GM10847 (cell line): ENCODE data around the gene ZHX3.

Experiments used
- POLR2A ChIP-seq: IDR thresholded peaks from 2 replicates; pipeline ENCODE4 v1.6.1; 2011; ENCODE audit not compliant: insufficient read length; ENCODE audit errors: extremely low read depth

ZHX3 gene

DNA sequence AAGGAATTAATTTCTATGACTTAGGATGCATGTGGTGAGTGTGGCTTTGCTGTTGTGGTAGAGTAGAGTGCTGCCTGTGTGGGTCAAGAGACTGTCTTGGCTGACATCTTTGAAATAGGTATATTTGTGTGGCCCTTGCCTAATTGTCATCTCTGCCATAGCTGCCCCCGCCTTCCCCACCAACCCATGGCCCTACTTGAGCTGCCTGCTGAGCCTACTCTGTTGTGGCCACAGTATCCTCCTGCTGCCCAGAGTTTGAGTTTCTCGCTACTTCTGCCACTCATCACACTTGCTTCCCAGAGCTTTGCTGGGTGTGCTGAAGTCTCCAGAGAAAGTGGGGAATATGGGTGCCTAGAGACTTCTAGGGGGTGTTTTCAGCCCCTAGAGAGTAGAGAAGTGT lies 172.2 kb downstream of the ZHX3 start:
- no peak for TF ChIP-seq POLR2A

DNA sequence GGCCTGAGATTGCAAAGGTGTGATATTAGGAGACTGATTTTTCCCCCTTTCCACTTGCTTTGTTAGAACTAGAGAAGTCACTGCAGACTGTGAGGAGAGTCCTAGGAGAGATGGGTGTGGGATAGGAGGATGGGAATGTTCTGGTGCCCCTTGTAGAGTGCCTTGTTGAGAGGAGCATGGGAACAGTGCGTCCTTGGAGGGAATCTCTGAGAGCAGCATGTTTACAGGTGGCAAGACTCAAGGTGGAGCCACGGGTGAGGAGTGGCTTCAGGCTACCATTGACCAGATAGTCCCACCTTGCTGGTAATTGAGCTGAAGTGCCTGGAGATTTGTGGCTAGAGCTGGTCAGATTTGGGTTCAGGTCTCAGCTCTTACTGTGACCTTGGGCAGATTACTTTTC lies 174.2 kb downstream of the ZHX3 start:
- TF ChIP-seq POLR2A, result no peak

DNA sequence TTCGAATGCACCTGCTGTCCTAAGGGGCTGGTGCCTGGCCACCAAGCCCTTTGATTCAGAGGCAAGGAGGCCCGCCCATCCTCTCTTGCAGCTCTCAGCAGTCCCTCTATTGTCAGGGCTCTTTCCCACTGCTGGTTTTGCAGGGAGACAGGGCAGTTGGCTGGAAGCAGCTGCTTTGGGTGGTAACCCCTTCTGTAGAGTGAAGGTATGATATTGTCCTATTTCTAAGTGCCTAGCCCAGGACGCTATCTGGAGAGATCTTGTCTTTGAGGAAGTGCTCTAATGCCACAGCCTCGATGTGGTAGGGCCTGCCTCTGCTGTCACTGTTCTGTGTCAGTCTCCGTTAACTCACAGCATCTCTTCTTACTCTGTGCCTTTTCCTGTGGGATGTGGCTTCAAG lies 174.6 kb downstream of the ZHX3 start:
- TF ChIP-seq POLR2A, result no peak

DNA sequence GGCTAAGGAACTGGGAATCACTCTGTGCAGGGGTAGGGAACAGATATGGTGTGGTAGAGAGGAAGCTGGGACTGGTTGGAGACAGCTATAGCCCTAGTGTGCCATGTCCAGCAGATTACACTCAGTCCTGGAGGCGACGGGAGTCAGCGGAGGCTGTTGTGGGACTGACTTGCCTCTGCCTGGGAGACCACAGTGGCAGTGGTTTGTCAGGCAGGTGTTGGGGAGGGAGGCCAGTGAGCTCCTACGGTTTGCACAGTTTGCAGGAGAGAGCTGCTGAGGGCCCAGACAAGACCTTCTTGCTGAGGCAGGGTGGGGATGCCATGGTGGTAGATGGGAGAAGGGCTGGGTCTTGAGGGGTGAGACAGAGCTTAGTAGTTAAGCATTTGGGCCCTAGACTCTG lies 175.3 kb downstream of the ZHX3 start:
- no peak for TF ChIP-seq POLR2A

DNA sequence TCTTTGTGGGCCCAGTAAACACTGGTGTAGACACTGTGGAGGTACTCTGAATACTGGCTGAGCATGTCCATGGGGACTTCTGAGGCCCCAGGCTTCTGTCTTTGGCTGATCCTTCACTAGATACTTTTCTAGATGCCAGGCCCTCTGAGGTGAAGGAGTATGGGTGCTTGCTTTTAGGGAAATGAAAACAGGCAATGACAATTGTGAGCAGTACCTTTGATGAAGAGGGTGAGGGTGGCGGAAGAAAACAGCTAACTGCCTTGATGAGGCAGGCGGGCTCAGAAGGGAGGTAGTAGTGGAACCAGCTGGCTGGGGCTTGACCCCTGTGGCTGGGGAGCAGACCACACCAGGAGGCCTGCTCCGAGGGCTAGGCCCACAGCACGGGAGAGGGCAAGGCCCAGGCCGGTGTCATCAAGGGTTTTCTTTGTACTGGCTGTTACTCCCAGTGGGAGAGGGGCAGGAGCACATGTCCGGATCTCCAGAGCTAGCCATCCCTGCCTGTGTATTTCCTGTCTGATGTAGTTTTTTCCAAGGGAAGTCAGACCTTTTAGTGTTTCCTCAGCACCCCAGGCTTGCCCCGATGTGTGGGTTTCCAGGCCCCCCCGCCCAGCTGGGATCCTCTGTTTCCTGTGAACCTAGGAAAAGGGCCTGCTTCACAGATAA lies 176.2 kb downstream of the ZHX3 start:
- TF ChIP-seq POLR2A, result no peak

DNA sequence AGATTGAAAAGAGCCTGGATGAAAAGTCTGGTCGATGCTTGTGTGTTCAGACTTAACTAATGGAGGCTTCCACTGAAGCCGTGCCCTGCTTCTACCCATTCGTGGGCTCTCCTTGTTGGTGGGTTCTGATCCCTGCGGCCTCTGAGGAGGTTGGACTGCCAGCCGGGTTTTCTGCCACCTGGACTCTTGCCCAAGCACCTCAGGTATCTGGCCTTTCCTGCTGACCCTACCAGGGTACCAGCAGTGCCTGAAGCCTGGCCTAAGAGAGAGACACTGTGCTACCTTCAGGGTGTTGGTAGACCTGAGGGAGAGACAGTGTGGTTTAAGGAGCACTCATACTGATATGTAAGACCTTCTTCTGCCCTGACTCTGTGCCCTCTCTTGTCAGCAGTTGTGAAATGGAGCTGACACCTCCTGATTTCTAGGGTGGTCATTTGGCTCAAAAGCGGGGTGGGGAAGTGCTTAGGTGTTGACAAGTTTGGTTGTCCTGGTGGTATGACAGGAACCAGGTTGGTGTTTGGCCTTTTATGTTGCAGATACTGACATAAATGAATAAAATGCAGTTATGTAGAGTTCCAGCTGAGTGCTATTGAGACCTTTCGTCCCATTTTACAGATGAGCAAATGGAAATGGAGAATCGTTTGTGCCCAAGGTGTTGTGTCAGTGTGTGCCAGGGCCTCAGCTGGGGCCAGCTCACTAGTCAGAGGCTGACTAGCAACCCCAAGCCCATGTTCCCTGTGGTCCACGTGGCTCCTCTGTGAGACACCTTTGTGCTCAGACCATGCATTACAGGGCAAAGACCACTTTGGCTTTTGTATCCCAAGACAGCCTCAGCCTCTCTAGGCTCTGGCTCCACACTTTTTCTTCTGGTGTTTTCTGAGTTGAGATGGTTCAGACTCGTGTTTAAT lies 177.1 kb downstream of the ZHX3 start:
- no peak for TF ChIP-seq POLR2A

DNA sequence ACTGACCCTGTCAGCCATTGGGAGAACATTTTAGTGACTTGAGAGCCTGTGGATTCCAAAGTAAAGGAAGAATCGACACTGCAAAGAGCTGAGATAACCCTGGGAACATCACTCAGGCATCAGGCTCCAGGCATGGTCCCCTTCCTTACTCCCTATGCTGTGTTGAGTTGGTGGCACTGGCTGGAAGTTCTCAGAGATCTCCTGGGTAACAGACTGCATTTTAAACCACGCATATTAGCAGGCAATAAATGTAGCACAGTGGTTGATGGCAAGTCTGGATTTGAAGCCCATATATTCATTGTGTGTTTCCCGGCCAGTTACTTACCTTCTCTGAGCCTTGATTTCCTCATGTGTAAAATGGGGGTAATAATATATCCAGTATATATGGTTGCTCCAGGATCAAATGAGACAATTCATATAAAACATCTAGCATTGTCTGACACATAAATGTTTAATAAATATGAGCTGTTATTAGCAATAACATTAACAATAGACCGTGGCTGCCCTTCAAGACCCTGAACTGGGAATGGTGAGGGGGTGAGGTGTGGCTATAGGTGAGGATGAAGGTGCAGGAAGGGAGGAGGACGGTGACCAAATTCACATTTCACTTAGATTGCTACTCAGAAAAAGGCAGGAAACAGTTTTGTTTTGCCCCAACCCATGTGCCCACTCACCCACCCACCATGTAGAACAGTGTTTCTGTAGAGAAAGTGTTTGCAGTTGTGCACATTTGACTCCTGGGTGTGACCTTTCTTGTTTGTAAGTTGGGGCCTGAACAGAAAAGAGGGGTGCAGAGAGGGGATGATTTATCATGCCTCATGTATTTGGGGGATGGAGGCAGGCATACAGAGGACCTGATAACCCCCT lies 178.1 kb downstream of the ZHX3 start:
- TF ChIP-seq POLR2A, result no peak

DNA sequence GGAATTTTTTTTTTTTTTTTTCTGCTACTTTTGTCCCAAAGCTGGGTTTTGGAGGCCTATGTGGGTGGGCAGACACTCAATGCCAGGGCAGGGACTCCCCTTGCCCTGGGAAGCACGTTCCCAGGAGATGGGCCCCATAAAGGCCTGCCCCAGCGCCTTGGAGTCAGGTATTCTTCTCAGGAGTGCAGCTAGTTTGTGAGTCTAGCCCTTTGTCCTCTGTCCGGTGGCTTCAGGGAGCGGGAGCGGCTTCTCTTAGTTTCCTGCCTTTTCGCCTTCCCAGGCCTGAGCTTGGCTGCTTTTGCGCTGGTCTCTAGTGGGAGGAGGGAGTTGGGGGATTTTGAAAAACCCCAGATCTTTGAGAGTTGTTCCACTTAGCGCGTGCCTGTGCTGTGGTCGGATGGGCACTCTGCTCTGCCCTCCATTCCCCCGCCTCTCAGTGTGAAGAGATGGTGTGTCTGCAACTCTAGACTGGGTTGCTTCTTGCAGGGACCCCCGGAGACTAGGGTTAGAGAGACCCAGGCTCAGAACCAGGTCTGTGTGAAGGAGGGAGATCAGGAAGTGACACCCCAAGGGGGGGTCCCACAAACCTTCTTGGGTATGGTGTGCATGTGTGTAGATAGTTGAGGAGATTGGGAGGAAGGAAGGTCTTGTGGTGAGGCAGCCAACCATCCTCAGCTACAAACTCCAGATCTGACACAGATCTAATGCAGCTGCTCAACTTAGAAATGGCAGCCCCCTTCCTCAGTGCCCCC lies 178.9 kb downstream of the ZHX3 start:
- TF ChIP-seq POLR2A, result no peak

DNA sequence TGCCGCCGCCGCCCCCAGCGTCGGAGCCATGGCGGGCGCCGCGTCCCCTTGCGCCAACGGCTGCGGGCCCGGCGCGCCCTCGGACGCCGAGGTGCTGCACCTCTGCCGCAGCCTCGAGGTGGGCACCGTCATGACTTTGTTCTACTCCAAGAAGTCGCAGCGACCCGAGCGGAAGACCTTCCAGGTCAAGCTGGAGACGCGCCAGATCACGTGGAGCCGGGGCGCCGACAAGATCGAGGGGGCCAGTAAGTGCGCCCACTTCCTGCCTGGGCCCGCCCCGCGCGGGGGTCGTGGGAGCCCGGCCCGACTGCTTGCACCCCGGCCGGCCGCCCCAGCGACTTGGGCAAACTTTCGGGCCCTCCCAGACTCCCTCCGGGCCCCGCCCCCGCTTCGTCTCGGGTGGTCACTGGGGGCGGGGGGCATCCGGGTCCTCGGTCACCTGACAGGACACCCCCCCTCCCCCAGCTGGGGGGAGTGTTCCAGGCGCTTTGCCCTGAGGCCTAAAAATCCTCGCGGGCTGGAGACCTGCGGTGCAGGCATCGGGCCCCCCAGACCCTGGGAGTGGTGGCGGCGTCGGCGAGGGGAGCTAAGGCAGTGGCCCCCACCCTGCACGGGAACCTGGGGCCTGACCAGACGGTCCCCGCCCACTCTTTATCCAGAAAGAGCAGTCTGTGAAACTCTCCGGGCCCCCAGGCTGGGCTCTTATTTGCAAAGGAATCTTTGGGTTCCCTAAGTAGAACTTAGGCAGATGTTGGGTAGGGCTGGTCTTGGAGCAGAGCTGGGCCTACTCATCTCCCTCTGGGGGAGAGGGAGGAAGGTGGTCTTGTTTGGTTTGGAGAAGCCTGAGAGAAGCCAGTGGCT lies 179.7 kb downstream of the ZHX3 start:
- peak; percentile 24 for TF ChIP-seq POLR2A

DNA sequence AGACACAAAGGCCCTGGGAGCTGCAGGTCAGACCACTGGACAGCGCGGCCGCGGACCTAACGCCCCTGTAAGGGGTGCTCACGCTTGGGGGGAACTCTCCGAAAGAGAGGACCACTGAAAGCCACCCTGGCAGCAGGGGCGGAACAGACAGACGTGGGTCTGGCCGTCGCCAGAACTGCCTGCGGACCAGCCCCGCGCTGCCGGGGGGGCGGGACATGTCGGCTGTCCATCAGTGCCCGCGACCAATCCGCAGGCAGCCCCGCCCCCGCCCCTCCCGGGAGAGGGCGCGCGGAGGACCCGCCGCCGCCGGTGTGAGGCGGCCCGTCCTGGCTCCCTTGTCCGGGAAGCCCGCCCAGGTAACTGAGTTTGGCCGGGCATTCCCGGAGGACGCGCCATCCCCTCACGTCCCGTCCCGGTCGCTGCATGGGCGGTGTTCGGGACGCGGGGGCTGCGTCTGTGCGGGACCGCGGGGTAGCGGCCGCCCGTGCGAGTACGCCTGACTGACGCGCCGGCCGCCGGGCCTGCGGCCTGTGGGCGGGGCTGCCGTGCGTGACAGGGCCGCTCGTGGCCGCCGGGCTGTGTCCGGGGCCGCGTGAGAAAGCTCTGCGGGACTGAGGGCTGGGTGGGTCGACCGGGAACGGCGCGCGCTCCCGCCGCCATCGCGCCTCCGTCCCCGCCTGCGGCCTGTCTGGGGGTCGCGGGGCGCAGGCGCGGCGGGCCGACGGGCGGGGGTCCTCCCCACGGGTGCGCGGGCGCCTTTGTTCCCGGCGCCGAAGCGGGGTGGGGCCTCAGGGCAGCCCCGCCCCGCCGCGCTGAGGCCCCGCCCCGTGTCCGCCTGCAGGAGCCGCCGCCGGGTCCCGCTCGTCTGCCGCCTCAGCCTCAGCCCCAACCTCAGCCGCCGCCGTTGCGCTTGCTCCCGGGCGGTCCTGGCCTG lies 180.6 kb downstream of the ZHX3 start, which contains the start of gene PLCG1:
Gene PLCG1 (plus strand): TSS at position 864 of the 934 bp plus-strand sequence. CDS start 99 bp downstream, outside the sequence.
- peak; percentile 38 for TF ChIP-seq POLR2A

DNA sequence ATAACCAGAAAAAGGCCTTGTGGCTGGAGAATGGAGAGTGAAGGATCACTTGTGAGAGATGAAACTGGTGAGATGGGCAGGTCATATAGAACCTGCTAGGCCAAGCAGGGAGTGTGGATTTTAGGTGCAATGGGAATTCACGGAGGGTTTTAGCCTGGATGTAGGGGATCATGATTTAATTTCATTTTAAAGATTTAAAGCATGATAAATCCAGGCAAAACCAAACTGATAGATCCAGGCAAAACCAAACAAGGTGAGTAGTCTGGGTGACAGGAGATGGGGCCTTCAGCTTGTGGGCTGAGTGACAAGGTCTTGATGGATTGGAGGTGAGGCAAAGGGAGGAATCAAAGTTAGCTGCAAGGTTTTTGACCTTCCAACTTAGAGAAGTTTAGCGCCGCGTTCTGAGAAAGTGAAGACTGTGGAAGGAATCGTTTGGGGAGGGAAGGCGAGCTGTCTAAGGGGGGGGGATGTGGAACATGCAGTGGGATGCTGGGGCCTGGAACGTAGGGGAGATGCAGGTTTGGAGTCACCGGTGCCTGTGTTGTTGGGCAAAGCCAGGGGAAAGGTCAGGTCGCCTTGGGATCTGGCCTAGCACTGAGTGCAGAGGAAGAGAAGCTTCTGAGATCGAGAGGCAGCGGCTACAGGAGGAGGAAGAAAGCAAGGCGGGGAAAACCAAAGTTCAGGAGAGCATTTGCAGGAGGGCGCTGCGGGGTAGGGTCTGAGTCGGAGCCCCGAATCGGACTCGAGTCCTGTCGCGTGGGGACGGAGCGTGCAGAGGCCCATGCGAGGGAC lies 181.4 kb downstream of the ZHX3 start:
- TF ChIP-seq POLR2A, result no peak

DNA sequence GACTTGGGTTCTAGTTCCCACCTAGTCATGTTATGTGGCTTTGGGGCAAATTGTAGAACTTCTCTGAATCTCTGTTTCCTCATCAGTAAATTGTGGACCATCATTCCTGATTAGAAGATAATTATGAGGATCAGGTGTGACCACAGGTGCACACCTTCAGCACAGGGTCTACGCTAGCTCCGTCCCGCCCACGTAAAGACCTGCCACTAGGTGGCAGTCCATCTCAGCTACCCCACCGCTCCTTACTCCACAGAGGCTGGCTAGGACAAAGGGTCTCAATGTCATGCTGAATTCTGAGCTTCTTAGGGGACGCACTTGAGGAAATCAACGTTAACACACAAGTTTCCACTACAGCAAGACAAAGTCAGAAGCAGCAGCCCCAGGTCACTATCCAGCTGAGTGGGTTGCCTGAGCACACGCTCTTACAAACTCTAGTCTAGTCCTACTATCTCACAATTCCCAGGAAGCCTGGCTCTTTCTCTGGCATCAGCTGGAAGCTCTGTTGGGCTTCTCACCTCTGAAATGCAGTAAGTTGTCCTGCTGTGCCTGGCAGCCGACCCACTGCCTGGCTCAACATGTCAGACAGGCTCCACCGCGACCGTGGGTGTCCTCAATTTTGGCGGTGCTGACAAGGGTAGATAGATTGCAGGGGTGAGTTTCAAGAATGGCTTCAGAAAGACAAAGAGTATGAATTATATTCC lies 182.2 kb downstream of the ZHX3 start:
- TF ChIP-seq POLR2A, result no peak
